Psoas muscle (tissue), 8 donors: Measurements from ENCODE around the gene GPR149. TPM values are rescaled to one million over a fixed set of nuclear protein-coding genes. Genes with fewer than 3 reads are reported as not detected.

ENCODE experiments used
- ATAC-seq, 4 donors: fragments of 200-7000 bp; cut with Tn5 transposase; one replicate each; pipeline ENCODE4 v1.9.1; 2020; ENCODE audit warnings: moderate library complexity in 3 of 4, mild to moderate bottlenecking in 2 of 4
- DNase-seq, 2 donors: peaks; one replicate each; pipeline ENCODE4 v3.0.0-alpha.2; 2020
- H3K27ac ChIP-seq: fragments of 200-600 bp; one replicate; pipeline ENCODE4 v1.8.0; 2022
- H3K27me3 ChIP-seq, 3 donors: fragments of 200-600 bp in 1 of 3; one replicate each; pipeline versions ENCODE4 v1.6.1 to v1.8.0; 2013 to 2022; ENCODE audit warnings: low read length in 2 of 3, mild to moderate bottlenecking in 2 of 3, moderate library complexity in 1 of 3; ENCODE audit not compliant: insufficient read depth in 3 of 3
- H3K36me3 ChIP-seq, 2 donors: fragments of 200-600 bp in 1 of 2; one replicate each; pipeline versions ENCODE4 v1.6.1 to v1.8.0; 2013 to 2022; ENCODE audit warnings: low read depth in 1 of 2, mild to moderate bottlenecking in 1 of 2, moderate library complexity in 1 of 2; ENCODE audit not compliant: insufficient read depth in 1 of 2
- H3K4me1 ChIP-seq: fragments of 200-600 bp; one replicate; pipeline ENCODE4 v1.8.0; 2022
- H3K4me3 ChIP-seq: fragments of 200-600 bp; one replicate; pipeline ENCODE4 v1.8.0; 2022; ENCODE audit warnings: mild to moderate bottlenecking
- H3K9me3 ChIP-seq: fragments of 200-600 bp; one replicate; pipeline ENCODE4 v1.8.0; 2022
- WGBS, 3 donors: extraction: QIAGEN DNeasy Blood & Tissue Kit; methylation state at CpG; one replicate each; pipeline versions ENCODE4 v1.1.6 to v1.1.7; 2013; 5-methylcytosine and 5-hydroxymethylcytosine counted together
- intact Hi-C, 2 donors: fragments of 100-400 bp; cut with DNase I; formaldehyde crosslinking; loops; one replicate each; pipeline versions ENCODE4 v1.11.0 to v1.14.2; 2022
- polyA plus RNA-seq, 3 donors: library from polyadenylated mRNA; stranded (reverse); fragments of 200-250 nt; gene quantifications; one replicate each; pipeline ENCODE4 v1.2.3, GENCODE V29; 2013
- total RNA-seq, 4 donors: library from RNA; stranded (reverse); fragmentation: NEBNext Ultra II Directional in 2 of 4; extraction: Animal tissue kit (Norgen Biotek cat#: 25700) in 2 of 4; gene quantifications; one replicate each; pipeline versions ENCODE4 v1.2.1 to v1.2.4, GENCODE V29; 2021 to 2023
- TF ChIP-seq, protein P1 (sequence below): fragments of 200-600 bp; IDR thresholded peaks from one replicate; pipeline ENCODE4 v1.8.0; 2022; ENCODE audit warnings: antibody characterized with exemption
- donor health status: healthy with polysubstance abuse.
- donor health status: DM: no; HTN: no; CAD: no; lungs with moderate emphysema.
- donor health status: Bipolar disorder and iron deficiency.
- donor health status: healthy.
- donor health status: DM: yes; HTN: yes; CAD: no.
- donor health status: DM: no; HTN: no; CAD: no.
- donor health status: DM: no; HTN: no; CAD: no.
- donor health status: DM: yes; HTN: yes; CAD: no.

Gene GPR149
- total and polyA plus RNA-seq, 7 donors, result not detected

DNA sequence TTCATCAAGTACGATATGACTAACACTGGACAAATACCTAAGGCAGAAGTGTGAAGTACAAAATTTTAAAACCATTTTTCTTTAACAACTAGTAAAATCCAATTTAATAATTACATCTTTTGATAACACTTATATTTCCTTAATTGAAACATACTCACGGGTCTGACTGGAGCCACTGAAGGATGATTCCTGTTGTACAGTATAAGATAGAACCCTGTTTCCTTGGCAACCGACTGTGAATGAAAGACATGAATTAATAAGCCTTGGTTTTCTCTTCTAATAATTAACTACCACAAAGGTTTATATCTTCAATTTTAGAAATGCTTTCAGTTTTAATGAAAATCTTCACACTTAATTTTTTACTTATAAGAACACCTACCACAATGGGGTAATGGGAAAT, 125.1 kb downstream of the GPR149 start:
- ATAC-seq (no peak), DNase-seq (no peak)
- Histone ChIP-seq H3K4me1 (peaks cover 14% of the 10 kb centered on the region), H3K27me3 (no peaks in the 10 kb centered on the region), H3K27ac (no peak overlapping the region), H3K4me3 (no peak overlapping the region), H3K36me3 (peaks cover 2 to 94% of the 10 kb centered on the region in 2 donors), H3K9me3 (no peaks in the 10 kb centered on the region)
- 94 to 98% (median 96%) methylated on average over 3 of the region's 3 CpGs for WGBS, 3 donors
- intact Hi-C loops, result no loop called here
- TF ChIP-seq, protein P1, sequence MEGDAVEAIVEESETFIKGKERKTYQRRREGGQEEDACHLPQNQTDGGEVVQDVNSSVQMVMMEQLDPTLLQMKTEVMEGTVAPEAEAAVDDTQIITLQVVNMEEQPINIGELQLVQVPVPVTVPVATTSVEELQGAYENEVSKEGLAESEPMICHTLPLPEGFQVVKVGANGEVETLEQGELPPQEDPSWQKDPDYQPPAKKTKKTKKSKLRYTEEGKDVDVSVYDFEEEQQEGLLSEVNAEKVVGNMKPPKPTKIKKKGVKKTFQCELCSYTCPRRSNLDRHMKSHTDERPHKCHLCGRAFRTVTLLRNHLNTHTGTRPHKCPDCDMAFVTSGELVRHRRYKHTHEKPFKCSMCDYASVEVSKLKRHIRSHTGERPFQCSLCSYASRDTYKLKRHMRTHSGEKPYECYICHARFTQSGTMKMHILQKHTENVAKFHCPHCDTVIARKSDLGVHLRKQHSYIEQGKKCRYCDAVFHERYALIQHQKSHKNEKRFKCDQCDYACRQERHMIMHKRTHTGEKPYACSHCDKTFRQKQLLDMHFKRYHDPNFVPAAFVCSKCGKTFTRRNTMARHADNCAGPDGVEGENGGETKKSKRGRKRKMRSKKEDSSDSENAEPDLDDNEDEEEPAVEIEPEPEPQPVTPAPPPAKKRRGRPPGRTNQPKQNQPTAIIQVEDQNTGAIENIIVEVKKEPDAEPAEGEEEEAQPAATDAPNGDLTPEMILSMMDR, result no peak

DNA sequence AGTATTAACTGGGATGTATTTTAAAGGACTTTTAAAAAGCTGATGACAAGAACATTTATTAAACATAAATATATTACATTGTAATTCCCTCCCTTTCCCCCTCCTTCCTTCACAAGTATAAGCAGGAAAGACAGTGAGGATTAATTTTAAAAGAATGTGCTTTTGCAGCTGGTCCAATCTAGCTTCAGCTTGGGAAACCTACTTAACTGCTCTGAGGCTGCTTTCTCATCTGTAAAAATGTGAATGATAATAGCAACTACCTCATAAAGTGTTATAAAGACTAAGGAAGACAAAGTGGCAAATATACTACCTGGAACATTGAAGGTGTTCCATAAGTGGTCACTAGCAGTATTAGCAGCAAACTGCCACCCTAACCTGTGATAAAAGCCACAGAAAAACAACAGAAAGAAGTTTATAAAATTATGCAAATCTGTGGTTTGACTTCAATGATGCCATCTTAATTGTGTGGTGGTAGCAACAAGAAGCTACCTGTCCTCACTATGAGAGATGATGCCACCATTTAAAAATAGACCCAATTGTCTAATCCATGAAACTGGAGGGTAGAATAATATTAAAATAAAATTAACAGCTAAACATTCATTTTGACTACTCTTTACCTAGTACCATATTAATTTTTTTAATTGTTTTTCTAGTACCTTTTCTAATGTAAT, 125.7 kb downstream of the GPR149 start:
- H3K36me3 ChIP-seq, result peaks cover 2 to 95% of the 10 kb centered on the region in 2 donors
- H3K27me3 ChIP-seq, result no peaks in the 10 kb centered on the region
- H3K4me1 ChIP-seq, result peaks cover 14% of the 10 kb centered on the region
- DNase-seq (no peak), ATAC-seq (no peak)
- no peaks in the 10 kb centered on the region for H3K9me3 ChIP-seq
- H3K4me3 ChIP-seq, result no peak overlapping the region
- TF ChIP-seq, protein P1, result no peak
- H3K27ac ChIP-seq, result no peak overlapping the region
- intact Hi-C loops, result no loop called here

DNA sequence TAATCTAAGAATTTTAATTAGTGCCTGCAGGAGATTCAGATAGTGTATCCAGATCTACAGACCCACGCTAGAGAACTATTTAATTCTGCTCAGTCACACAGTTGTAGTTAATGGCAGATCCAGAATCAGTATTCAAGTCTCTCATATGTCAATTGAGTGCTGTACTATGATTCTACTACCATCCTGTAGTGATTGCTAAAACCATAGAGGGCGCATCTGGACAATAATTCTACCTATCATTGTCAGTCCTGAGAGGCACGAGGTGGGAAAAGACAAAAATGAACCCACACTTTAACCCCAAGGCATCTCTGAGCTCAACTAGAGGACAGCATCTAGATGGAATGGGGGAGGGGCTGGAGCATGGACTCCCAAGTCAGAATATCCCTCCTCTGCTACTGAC, 128.4 kb downstream of the GPR149 start:
- DNase-seq, result no peak

DNA sequence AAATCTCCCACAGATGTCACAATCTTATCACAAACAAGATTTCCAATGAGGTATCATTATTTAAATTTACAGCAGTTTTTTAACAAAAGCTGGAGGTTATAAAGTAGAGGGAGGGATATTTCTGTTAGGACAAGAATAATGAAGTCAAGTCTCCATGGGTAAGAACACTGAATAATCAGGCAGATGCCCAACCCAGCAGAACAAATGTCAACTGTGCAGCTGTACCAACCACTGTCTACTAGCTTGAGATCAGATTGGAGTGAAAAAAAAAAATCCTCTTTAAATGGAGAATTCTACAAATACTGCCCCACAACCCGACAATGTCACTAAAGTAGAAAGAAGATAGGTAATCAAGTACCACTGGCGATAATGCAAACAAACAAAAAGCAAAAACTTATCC, 136.0 kb downstream of the GPR149 start:
- 98 to 100% (median 99%) methylated on average over 2 of the region's 2 CpGs for WGBS, 3 donors
- no peaks in the 10 kb centered on the region for H3K27me3 ChIP-seq
- H3K9me3 ChIP-seq, result no peaks in the 10 kb centered on the region
- no peak overlapping the region for H3K27ac ChIP-seq
- intact Hi-C loops, result no loop called here
- TF ChIP-seq, protein P1, result no peak
- H3K36me3 ChIP-seq, result peaks cover 4 to 89% of the 10 kb centered on the region in 2 donors
- ATAC-seq (no peak), DNase-seq (no peak)
- H3K4me1 ChIP-seq, result no peaks in the 10 kb centered on the region
- H3K4me3 ChIP-seq, result no peak overlapping the region

More for the DNA sequence above, 128.4 kb downstream of the GPR149 start:
- TF ChIP-seq, protein P1, result no peak
- ATAC-seq, result no peak
- no peaks in the 10 kb centered on the region for H3K4me1 ChIP-seq
- no peak overlapping the region for H3K4me3 ChIP-seq
- no peaks in the 10 kb centered on the region for H3K27me3 ChIP-seq
- H3K9me3 ChIP-seq, result no peaks in the 10 kb centered on the region
- intact Hi-C loops, result no loop called here
- 89 to 92% (median 91%) methylated on average over 3 of the region's 3 CpGs for WGBS, 3 donors
- H3K36me3 ChIP-seq, result peaks cover 2 to 100% of the 10 kb centered on the region in 2 donors
- H3K27ac ChIP-seq, result no peak overlapping the region

DNA sequence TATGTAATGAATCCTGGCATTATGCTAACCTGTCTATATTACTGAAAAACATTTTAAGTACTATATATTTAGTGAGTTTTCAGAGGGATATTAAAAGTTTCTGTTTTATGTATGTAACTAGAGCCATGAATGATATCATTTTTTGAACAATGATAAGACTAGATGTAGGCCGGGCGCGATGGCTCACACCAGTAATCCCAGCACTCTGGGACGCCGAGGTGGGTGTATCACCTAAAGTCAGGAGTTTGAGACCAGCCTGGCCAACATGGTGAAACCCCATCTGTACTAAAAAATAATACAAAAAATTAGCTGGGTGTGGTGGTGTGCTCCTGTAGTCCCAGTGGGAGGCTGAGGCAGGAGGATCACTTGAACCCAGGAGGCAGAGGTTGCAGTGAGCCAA, 139.8 kb downstream of the GPR149 start:
- Histone ChIP-seq H3K36me3 (peaks cover 4 to 95% of the 10 kb centered on the region in 2 donors), H3K4me3 (no peak overlapping the region), H3K27me3 (no peaks in the 10 kb centered on the region), H3K4me1 (no peaks in the 10 kb centered on the region), H3K9me3 (no peaks in the 10 kb centered on the region), H3K27ac (no peak overlapping the region)
- intact Hi-C loops, result no loop called here
- 96 to 99% (median 99%) methylated on average over 5 of the region's 5 CpGs for WGBS, 3 donors
- TF ChIP-seq, protein P1, result no peak
- DNase-seq (no peak), ATAC-seq (no peak)
